K562 (cell line): ENCODE results near the gene ZBTB26. TPM values are rescaled to one million over a fixed set of nuclear protein-coding genes. Genes with fewer than 3 reads are reported as not detected.

Experiments used
- HDAC1 ChIP-seq, 2 experiments: fragments of 450-650 bp; IDR thresholded peaks; 2 replicates each; pipeline ENCODE4 v1.6.1; 2016 to 2017; ENCODE audit warnings: inconsistent platforms in 1 of 2, mild to moderate bottlenecking in 1 of 2, moderate library complexity in 1 of 2
- MEIS2 ChIP-seq: fragments of 450-650 bp; IDR thresholded peaks from 2 replicates; pipeline ENCODE4 v1.6.1; 2014; ENCODE audit warnings: mild to moderate bottlenecking; ENCODE audit not compliant: partially characterized antibody
- SRSF1 ChIP-seq: fragments of 200-400 bp; formaldehyde crosslinking; IDR thresholded peaks from 2 replicates; pipeline ENCODE4 v1.6.1; 2017; ENCODE audit warnings: mild to moderate bottlenecking, low read depth, low read length, moderate library complexity
- TCF15 ChIP-seq: fragments of 250-450 bp; sonication (Bioruptor Pico); IDR thresholded peaks from 2 replicates; pipeline ENCODE4 v1.8.0; 2022; ENCODE audit warnings: moderate library complexity, mild to moderate bottlenecking, inconsistent platforms
- ZNF609 ChIP-seq: sonication (generic); formaldehyde crosslinking; IDR thresholded peaks from 2 replicates; pipeline ENCODE4 v1.8.1; 2023; ENCODE audit warnings: missing genetic modification reagents, mild to moderate bottlenecking, borderline replicate concordance
- polyA plus RNA-seq, 8 experiments: library from polyadenylated mRNA; depleted of rRNA in 4 of 8; stranded (reverse) in 5 of 8; unstranded in 3 of 8; fragments of >200 nt; fragmentation: Nextera tagmentation in 2 of 8; fragmentation: Illumina TruSeq in 1 of 8; extraction: Ambion mirVana in 2 of 8; extraction: Trizol in 1 of 8; gene quantifications; 2 replicates each; pipeline versions ENCODE4 v1.2.1 to v1.2.3, GENCODE V29; 2011 to 2014; ENCODE audit warnings: inconsistent platforms in 1 of 8, missing spikeins in 1 of 8
- total RNA-seq, 7 experiments: library from RNA; depleted of rRNA in 6 of 7; stranded (reverse); fragments of >200 nt in 6 of 7; fragmentation: Illumina TruSeq in 2 of 7; extraction: Trizol in 2 of 7; gene quantifications; 2 replicates each; pipeline versions ENCODE4 v1.2.1 to v1.2.3, GENCODE V29; 2011 to 2021; ENCODE audit warnings: low replicate concordance in 1 of 7
- TF ChIP-seq, protein P1 (sequence below): fragments of 450-650 bp; formaldehyde crosslinking; IDR thresholded peaks from 2 replicates; pipeline ENCODE4 v1.4.0; 2020; ENCODE audit warnings: mild to moderate bottlenecking, mixed read lengths

Gene ZBTB26
- total and polyA plus RNA-seq, 9 of the 15 experiments (the other 6 are each of a cell fraction or from before 2014, with no cell fraction given) = 2.4 to 20.7 (median 5.0) TPM

DNA sequence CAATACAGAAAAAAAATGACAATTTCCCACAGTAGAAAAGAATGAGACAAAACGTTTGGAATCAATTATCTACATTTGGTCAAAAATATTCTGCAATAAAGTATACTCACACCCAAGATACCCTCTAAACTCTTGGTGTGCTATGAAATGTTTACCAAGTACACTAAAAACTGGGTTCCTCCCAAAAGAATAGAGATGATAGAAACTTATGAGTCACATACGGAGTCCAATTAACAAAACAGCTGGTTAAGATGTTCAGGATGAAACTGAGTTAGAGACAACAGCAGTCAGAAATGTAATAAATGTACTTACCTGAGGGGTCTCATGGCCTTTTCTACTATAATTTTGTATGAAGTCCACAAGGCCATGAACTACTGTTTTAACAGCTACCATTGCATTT is 51.9 kb downstream of the ZBTB26 start (continued):
- TF ChIP-seq ZNF609 (CRISPR knock-in tag) (no peak), HDAC1 (IDR thresholded peaks at IDR 0.05) (no peak), SRSF1 (no peak), MEIS2 (no peak), TCF15 (CRISPR knock-in tag) (no peak)
- TF ChIP-seq, protein P1, sequence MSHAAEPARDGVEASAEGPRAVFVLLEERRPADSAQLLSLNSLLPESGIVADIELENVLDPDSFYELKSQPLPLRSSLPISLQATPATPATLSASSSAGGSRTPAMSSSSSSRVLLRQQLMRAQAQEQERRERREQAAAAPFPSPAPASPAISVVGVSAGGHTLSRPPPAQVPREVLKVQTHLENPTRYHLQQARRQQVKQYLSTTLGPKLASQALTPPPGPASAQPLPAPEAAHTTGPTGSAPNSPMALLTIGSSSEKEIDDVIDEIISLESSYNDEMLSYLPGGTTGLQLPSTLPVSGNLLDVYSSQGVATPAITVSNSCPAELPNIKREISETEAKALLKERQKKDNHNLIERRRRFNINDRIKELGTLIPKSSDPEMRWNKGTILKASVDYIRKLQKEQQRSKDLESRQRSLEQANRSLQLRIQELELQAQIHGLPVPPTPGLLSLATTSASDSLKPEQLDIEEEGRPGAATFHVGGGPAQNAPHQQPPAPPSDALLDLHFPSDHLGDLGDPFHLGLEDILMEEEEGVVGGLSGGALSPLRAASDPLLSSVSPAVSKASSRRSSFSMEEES (CRISPR knock-in tag) = no peak
- TF ChIP-seq, all 486 proteins: peak for 0
